ENCODE data around the gene COMT.

Gene COMT

GRCh38 chr22:20003304-20003703 is 61.7 kb downstream of the COMT start:
- Mint-ChIP-seq H3K36me3 (peaks cover 17% of the 10 kb centered on the region), H3K4me1 (ENCODE audit: low read depth) (no peaks in the 10 kb centered on the region), H3K27me3 (no peaks in the 10 kb centered on the region), H3K9me3 (ENCODE audit: low read depth) (peaks cover 19% of the 10 kb centered on the region), H3K27ac (no peak overlapping the region), H3K4me3 (no peak overlapping the region)

GRCh38 chr22:20004464-20004863 is 62.9 kb downstream of the COMT start:
- H3K4me3 Mint-ChIP-seq, result no peak overlapping the region
- no peak overlapping the region for H3K27ac Mint-ChIP-seq
- no peaks in the 10 kb centered on the region for H3K4me1 Mint-ChIP-seq (ENCODE audit: low read depth)
- peaks cover 19% of the 10 kb centered on the region for H3K9me3 Mint-ChIP-seq (ENCODE audit: low read depth)
- H3K27me3 Mint-ChIP-seq, result no peaks in the 10 kb centered on the region
- H3K36me3 Mint-ChIP-seq, result peaks cover 17% of the 10 kb centered on the region

- Mint-ChIP-seq H3K4me3 (no peak overlapping the region), H3K27me3 (no peaks in the 10 kb centered on the region), H3K27ac (no peak overlapping the region), H3K4me1 (ENCODE audit: low read depth) (no peaks in the 10 kb centered on the region), H3K36me3 (peaks cover 15% of the 10 kb centered on the region), H3K9me3 (ENCODE audit: low read depth) (peaks cover 13% of the 10 kb centered on the region)
Observed at GRCh38 chr22:20008221-20008995, 66.8 kb downstream of the COMT start.

- H3K36me3 Mint-ChIP-seq, result peaks cover 10% of the 10 kb centered on the region
- H3K9me3 Mint-ChIP-seq (ENCODE audit: low read depth), result peaks cover 7% of the 10 kb centered on the region
- H3K4me1 Mint-ChIP-seq (ENCODE audit: low read depth), result no peaks in the 10 kb centered on the region
- no peak overlapping the region for H3K4me3 Mint-ChIP-seq
- no peak overlapping the region for H3K27ac Mint-ChIP-seq
- H3K27me3 Mint-ChIP-seq, result no peaks in the 10 kb centered on the region
Observed at GRCh38 chr22:20009018-20009491, 67.5 kb downstream of the COMT start.

GRCh38 chr22:20009582-20010306 is 68.2 kb downstream of the COMT start:
- Mint-ChIP-seq H3K9me3 (ENCODE audit: low read depth) (no peaks in the 10 kb centered on the region), H3K27ac (no peak overlapping the region), H3K27me3 (no peaks in the 10 kb centered on the region), H3K4me3 (no peak overlapping the region), H3K36me3 (peaks cover 4% of the 10 kb centered on the region), H3K4me1 (ENCODE audit: low read depth) (no peaks in the 10 kb centered on the region)

GRCh38 chr22:20010307-20011122 is 68.9 kb downstream of the COMT start:
- H3K27me3 Mint-ChIP-seq, result no peaks in the 10 kb centered on the region
- H3K27ac Mint-ChIP-seq, result no peak overlapping the region
- H3K36me3 Mint-ChIP-seq, result peaks cover 2% of the 10 kb centered on the region
- H3K4me3 Mint-ChIP-seq, result no peak overlapping the region
- no peaks in the 10 kb centered on the region for H3K9me3 Mint-ChIP-seq (ENCODE audit: low read depth)
- peaks cover 5% of the 10 kb centered on the region for H3K4me1 Mint-ChIP-seq (ENCODE audit: low read depth)

GRCh38 chr22:20011123-20011992 is 69.8 kb downstream of the COMT start:
- Mint-ChIP-seq H3K9me3 (ENCODE audit: low read depth) (no peaks in the 10 kb centered on the region), H3K27me3 (no peaks in the 10 kb centered on the region), H3K27ac (no peak overlapping the region), H3K36me3 (no peaks in the 10 kb centered on the region), H3K4me1 (ENCODE audit: low read depth) (peaks cover 5% of the 10 kb centered on the region), H3K4me3 (no peak overlapping the region)

GRCh38 chr22:20011993-20012740 is 70.6 kb downstream of the COMT start:
- Mint-ChIP-seq H3K27ac (no peak overlapping the region), H3K36me3 (no peaks in the 10 kb centered on the region), H3K27me3 (no peaks in the 10 kb centered on the region), H3K4me3 (no peak overlapping the region), H3K4me1 (ENCODE audit: low read depth) (peaks cover 5% of the 10 kb centered on the region), H3K9me3 (ENCODE audit: low read depth) (no peaks in the 10 kb centered on the region)

GRCh38 chr22:20012741-20013331 is 71.3 kb downstream of the COMT start:
- Mint-ChIP-seq H3K27me3 (no peaks in the 10 kb centered on the region), H3K27ac (no peak overlapping the region), H3K4me1 (ENCODE audit: low read depth) (peaks cover 8% of the 10 kb centered on the region), H3K4me3 (no peak overlapping the region), H3K36me3 (no peaks in the 10 kb centered on the region), H3K9me3 (ENCODE audit: low read depth) (no peaks in the 10 kb centered on the region)

- H3K27ac Mint-ChIP-seq, result no peak overlapping the region
- no peaks in the 10 kb centered on the region for H3K27me3 Mint-ChIP-seq
- peaks cover 8% of the 10 kb centered on the region for H3K4me1 Mint-ChIP-seq (ENCODE audit: low read depth)
- H3K9me3 Mint-ChIP-seq (ENCODE audit: low read depth), result no peaks in the 10 kb centered on the region
- no peaks in the 10 kb centered on the region for H3K36me3 Mint-ChIP-seq
- no peak overlapping the region for H3K4me3 Mint-ChIP-seq
Observed at GRCh38 chr22:20013382-20013871, 71.9 kb downstream of the COMT start.

GRCh38 chr22:20014526-20015186 is 73.1 kb downstream of the COMT start:
- Mint-ChIP-seq H3K27me3 (no peaks in the 10 kb centered on the region), H3K27ac (no peak overlapping the region), H3K36me3 (no peaks in the 10 kb centered on the region), H3K9me3 (ENCODE audit: low read depth) (no peaks in the 10 kb centered on the region), H3K4me1 (ENCODE audit: low read depth) (peaks cover 8% of the 10 kb centered on the region), H3K4me3 (no peak overlapping the region)

- Mint-ChIP-seq H3K4me1 (ENCODE audit: low read depth) (peaks cover 9% of the 10 kb centered on the region), H3K36me3 (no peaks in the 10 kb centered on the region), H3K27ac (no peak overlapping the region), H3K4me3 (peak overlapping the region; percentile 80), H3K9me3 (ENCODE audit: low read depth) (no peaks in the 10 kb centered on the region), H3K27me3 (no peaks in the 10 kb centered on the region)
Observed at GRCh38 chr22:20015187-20015625, 73.6 kb downstream of the COMT start.
